DMS53 treated with DMSO at 0.1 percent for 48 hours (cell line): Measurements from ENCODE around the gene PRKCSH.

Experiments
- DNase-seq: peaks from one replicate; lab custom pipeline; 2025; ENCODE audit not compliant: unreplicated experiment; lab: John Stamatoyannopoulos, UW

The PRKCSH gene

GRCh38 chr19:11495885-11496284 is 60.5 kb downstream of the PRKCSH start:
- DNase-seq, result no peak

DNA sequence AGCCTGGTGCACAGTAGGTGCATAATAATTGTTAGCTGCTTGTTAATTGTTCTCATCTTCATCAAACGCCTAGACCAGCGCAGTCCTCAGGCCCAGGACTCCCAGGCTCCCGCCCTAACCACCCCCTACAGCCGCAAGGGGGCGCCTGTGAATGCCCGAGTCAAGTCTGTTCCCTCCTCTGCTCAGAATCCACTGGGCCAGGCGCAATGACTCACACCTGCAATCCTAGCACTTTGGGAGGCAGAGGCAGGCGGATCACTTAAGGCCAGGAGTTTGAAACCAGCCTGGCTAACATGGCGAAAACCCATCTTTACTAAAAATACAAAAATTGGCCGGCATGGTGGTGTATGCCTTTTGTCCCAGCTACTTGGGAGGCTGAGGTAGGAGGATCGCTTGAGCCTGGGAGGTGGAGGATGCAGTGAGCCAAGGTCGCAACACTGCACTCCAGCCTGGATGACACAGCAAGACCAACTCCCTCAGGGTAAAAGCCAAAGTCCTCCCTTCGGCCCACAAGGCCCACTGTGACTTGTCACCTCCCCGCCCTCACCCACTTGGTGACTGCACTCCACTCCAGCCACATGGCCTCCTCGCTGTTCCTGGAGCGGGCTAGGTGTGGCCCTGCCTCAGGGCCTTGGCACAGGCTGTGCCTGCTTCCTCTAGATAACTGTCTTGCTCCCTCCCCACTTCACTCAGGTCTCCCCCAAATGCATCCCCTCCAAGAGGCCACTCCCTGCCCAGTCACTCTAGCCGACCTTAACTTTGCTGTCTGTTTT is 61.1 kb downstream of the PRKCSH start:
- DNase-seq, result peak; percentile 8

DNA sequence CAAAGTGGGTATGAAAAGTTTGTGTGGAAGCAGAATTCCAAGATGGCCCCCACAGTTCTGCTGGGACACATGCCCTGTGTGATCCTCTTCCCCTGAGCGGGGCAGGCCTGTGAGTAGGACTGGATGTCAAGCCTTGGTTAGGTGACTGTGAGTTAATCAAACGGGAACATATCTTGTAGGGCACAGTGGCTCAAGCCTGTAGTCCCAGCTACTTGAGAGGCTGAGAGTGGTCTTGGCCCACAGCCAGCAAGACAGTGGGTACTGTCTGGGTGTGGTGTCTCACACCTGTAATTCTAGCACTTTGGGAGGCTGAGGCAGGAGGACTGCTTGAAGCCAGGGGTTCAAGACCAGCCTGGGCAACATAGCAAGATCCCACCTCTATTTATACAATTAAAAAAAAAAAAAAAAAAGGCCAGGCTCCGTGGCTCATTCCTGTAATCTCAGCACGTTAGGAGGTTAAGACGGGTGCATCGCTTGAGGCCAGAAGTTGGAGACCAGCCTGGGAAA is 63.8 kb downstream of the PRKCSH start:
- no peak for DNase-seq

DNA sequence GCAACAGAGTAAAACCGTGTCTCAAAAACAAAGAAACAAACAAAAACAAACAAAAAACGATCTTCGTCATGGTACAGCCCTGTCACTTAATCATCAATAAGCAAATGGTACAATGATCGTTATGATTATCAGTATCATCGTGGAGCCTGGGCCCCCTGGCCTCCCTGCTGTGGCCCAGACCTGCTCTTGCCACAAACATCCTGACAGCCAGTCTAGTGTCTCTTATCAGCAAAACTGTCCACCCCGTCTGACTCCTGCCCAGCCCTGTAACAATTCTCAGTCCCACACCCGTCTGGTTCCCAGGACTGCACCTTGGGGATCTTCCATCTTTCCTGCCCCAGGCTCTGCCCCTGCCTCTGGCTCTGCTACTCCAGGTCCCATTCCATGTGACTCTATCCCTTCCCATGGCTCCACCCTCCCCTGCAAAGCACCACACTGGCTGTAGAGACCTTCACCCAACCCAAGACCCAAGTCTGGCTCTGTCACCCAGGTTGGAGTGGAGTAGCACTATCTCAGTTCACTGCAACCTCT is 64.5 kb downstream of the PRKCSH start:
- no peak for DNase-seq
